PC-9 (cell line): ENCODE results near the gene LRTM1.

ENCODE experiments used
- EZH2 ChIP-seq: fragments of 200-600 bp; sonication (generic); IDR thresholded peaks from 2 replicates; pipeline ENCODE4 v1.8.0; 2017; ENCODE audit warnings: antibody characterized with exemption, low read depth
- TF ChIP-seq, protein P1 (sequence below): fragments of 200-600 bp; sonication (generic); conservative IDR thresholded peaks from 2 replicates; pipeline ENCODE4 v1.6.1; 2017; ENCODE audit warnings: mixed run types, antibody characterized with exemption, mild to moderate bottlenecking, moderate library complexity

DNA sequence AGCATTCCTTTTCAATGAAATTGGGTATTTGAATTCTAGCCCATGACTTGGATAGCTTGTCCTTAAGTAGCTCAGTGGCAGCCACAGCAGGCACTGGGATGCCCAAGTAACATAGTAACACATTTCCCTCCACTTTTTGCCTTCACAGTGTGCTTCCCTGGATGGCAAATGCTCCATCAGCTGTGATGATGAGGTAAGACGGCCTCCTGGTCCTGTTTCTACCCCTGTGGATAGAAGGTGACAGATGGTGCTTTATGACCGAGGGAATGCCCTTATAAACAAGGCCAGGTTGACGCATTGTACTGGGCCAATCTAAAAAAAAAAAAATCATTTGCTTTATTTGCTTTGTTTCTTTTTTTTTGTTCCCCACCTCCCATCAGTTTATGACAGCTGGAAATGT is 41.8 kb upstream of the LRTM1 start:
- TF ChIP-seq, protein P1, sequence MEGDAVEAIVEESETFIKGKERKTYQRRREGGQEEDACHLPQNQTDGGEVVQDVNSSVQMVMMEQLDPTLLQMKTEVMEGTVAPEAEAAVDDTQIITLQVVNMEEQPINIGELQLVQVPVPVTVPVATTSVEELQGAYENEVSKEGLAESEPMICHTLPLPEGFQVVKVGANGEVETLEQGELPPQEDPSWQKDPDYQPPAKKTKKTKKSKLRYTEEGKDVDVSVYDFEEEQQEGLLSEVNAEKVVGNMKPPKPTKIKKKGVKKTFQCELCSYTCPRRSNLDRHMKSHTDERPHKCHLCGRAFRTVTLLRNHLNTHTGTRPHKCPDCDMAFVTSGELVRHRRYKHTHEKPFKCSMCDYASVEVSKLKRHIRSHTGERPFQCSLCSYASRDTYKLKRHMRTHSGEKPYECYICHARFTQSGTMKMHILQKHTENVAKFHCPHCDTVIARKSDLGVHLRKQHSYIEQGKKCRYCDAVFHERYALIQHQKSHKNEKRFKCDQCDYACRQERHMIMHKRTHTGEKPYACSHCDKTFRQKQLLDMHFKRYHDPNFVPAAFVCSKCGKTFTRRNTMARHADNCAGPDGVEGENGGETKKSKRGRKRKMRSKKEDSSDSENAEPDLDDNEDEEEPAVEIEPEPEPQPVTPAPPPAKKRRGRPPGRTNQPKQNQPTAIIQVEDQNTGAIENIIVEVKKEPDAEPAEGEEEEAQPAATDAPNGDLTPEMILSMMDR: no peak
- no peak for TF ChIP-seq EZH2
